K562 (cell line): ENCODE measurements around the gene TRIM2. TPM values are rescaled to one million over a fixed set of nuclear protein-coding genes. Genes with fewer than 3 reads are reported as not detected.

Experiments used
- BRCA1 ChIP-seq, 2 experiments: fragments of 450-650 bp in 1 of 2; sonication (generic) in 1 of 2; formaldehyde crosslinking in 1 of 2; IDR thresholded peaks; 2 replicates each; pipeline versions ENCODE4 v1.5.0 to v1.6.1; 2017 to 2020; ENCODE audit warnings: mild to moderate bottlenecking in 1 of 2, missing genetic modification reagents in 1 of 2
- CHD2 ChIP-seq: IDR thresholded peaks from 2 replicates; pipeline ENCODE4 v1.6.1; 2011; ENCODE audit warnings: low read depth, low read length
- ETV6 ChIP-seq, 3 experiments: fragments of 150-350 bp in 1 of 3; sonication (generic) in 1 of 3; formaldehyde crosslinking in 1 of 3; IDR thresholded peaks; 2 replicates each; pipeline versions ENCODE4 v1.6.1 to v1.8.0; 2014 to 2022; ENCODE audit warnings: borderline replicate concordance in 2 of 3, low read depth in 2 of 3, antibody characterized with exemption in 1 of 3, low read length in 1 of 3, mild to moderate bottlenecking in 1 of 3, missing genetic modification reagents in 1 of 3
- EWSR1 ChIP-seq: fragments of 450-650 bp; IDR thresholded peaks from 2 replicates; pipeline ENCODE4 v1.6.1; 2018; ENCODE audit warnings: borderline replicate concordance, mild to moderate bottlenecking, low read depth, moderate library complexity; ENCODE audit not compliant: partially characterized antibody
- FOSL1 ChIP-seq: fragments of 200-800 bp; sonication (Bioruptor generic); conservative IDR thresholded peaks from 2 replicates; pipeline ENCODE4 v1.6.1; 2016; ENCODE audit warnings: missing genetic modification characterization, missing compliant biosample characterization
- HLTF ChIP-seq: fragments of 450-650 bp; IDR thresholded peaks from 2 replicates; pipeline ENCODE4 v1.6.1; 2016
- HMG20B ChIP-seq: fragments of 250-450 bp; sonication (Bioruptor Pico); IDR thresholded peaks from 2 replicates; pipeline ENCODE4 v1.5.0; 2021; ENCODE audit warnings: mild to moderate bottlenecking
- SMAD3 ChIP-seq: fragments of 450-650 bp; formaldehyde crosslinking; conservative IDR thresholded peaks from 2 replicates; pipeline ENCODE4 v1.4.0; 2020; ENCODE audit warnings: mild to moderate bottlenecking
- SNAPC5 ChIP-seq: fragments of 250-450 bp; sonication (Bioruptor Pico); IDR thresholded peaks from 2 replicates; pipeline ENCODE4 v1.8.0; 2021; ENCODE audit warnings: moderate library complexity, mild to moderate bottlenecking, inconsistent platforms
- STAT5B ChIP-seq: fragments of 250-450 bp; sonication (Bioruptor Pico); IDR thresholded peaks from 2 replicates; pipeline ENCODE4 v1.8.0; 2021; ENCODE audit warnings: mild to moderate bottlenecking, inconsistent platforms
- TFAP4 ChIP-seq: sonication (generic); formaldehyde crosslinking; IDR thresholded peaks from 2 replicates; pipeline ENCODE4 v1.8.0; 2022; ENCODE audit warnings: missing genetic modification reagents, mild to moderate bottlenecking, moderate library complexity, borderline replicate concordance
- ZBTB11 ChIP-seq, 3 experiments: fragments of 200-800 bp in 1 of 3; fragments of 250-450 bp in 1 of 3; fragments of 450-650 bp in 1 of 3; sonication (Bioruptor Pico) in 1 of 3; sonication (Bioruptor generic) in 1 of 3; formaldehyde crosslinking in 1 of 3; IDR thresholded peaks; 2 replicates each; pipeline versions ENCODE4 v1.6.1 to v1.8.0; 2016 to 2022; ENCODE audit warnings: mild to moderate bottlenecking in 2 of 3, missing genetic modification characterization in 2 of 3, missing compliant biosample characterization in 1 of 3, moderate library complexity in 1 of 3
- ZFP91 ChIP-seq: sonication (generic); formaldehyde crosslinking; IDR thresholded peaks from 2 replicates; pipeline ENCODE4 v1.8.0; 2022; ENCODE audit warnings: mild to moderate bottlenecking, missing genetic modification reagents
- ZHX1 ChIP-seq: fragments of 150-350 bp; conservative IDR thresholded peaks from 2 replicates; pipeline ENCODE4 v1.6.1; 2014; ENCODE audit warnings: low read length
- ZNF146 ChIP-seq: IDR thresholded peaks from one replicate; pipeline ENCODE4 v1.6.1; 2018; ENCODE audit warnings: missing compliant biosample characterization; ENCODE audit not compliant: unreplicated experiment
- ZNF224 ChIP-seq: sonication (generic); formaldehyde crosslinking; IDR thresholded peaks from 2 replicates; pipeline ENCODE4 v1.8.0; 2022; ENCODE audit warnings: mild to moderate bottlenecking, missing genetic modification reagents
- polyA plus RNA-seq, 8 experiments: library from polyadenylated mRNA; depleted of rRNA in 4 of 8; stranded (reverse) in 5 of 8; unstranded in 3 of 8; fragments of >200 nt; fragmentation: Nextera tagmentation in 2 of 8; fragmentation: Illumina TruSeq in 1 of 8; extraction: Ambion mirVana in 2 of 8; extraction: Trizol in 1 of 8; gene quantifications; 2 replicates each; pipeline versions ENCODE4 v1.2.1 to v1.2.3, GENCODE V29; 2011 to 2014; ENCODE audit warnings: inconsistent platforms in 1 of 8, missing spikeins in 1 of 8
- total RNA-seq, 7 experiments: library from RNA; depleted of rRNA in 6 of 7; stranded (reverse); fragments of >200 nt in 6 of 7; fragmentation: Illumina TruSeq in 2 of 7; extraction: Trizol in 2 of 7; gene quantifications; 2 replicates each; pipeline versions ENCODE4 v1.2.1 to v1.2.3, GENCODE V29; 2011 to 2021; ENCODE audit warnings: low replicate concordance in 1 of 7

The TRIM2 gene
- total and polyA plus RNA-seq, 9 of the 15 experiments (the other 6 are each of a cell fraction or from before 2014, with no cell fraction given), result 0.01 to 0.41 (median 0.13) TPM; not detected in 1

- TF ChIP-seq ZFP91 (CRISPR knock-in tag) (no peak), FOSL1 (tag) (no peak), BRCA1 (IDR thresholded peaks at IDR 0.05) (no peak), BRCA1 (CRISPR knock-in tag; IDR thresholded peaks at IDR 0.05) (no peak), ZBTB11 (CRISPR knock-in tag; IDR thresholded peaks at IDR 0.05) (no peak), ZNF146 (CRISPR knock-in tag) (no peak), ZNF224 (no peak), EWSR1 (no peak), ETV6 (IDR thresholded peaks at IDR 0.05; ENCODE audit: borderline replicate concordance in 1 of 2, low read depth in 2 of 2, low read length in 1 of 2) (no peak), ETV6 (CRISPR knock-in tag; IDR thresholded peaks at IDR 0.05; ENCODE audit: borderline replicate concordance) (no peak), SMAD3 (CRISPR knock-in tag) (no peak), HMG20B (no peak), ZHX1 (no peak), SNAPC5 (CRISPR knock-in tag) (no peak), TFAP4 (no peak), CHD2 (no peak), HLTF (no peak), STAT5B (CRISPR knock-in tag) (no peak)
These were observed 141.1 kb downstream of the TRIM2 start (continued) for GRCh38 chr4:153345012-153345981.
